Activated T-helper 1 cell treated with Interleukin-2 at 50 U/mL for 16 hours (primary cell): Measurements from ENCODE around the gene ROBO3.

Source experiments
- DNase-seq: peaks from one replicate; pipeline ENCODE4 v3.0.0-alpha.2; 2020; ENCODE audit warnings: low read depth

Gene ROBO3

GRCh38 chr11:124842305-124842704 is 22.9 kb upstream of the ROBO3 start:
- no peak for DNase-seq

DNA sequence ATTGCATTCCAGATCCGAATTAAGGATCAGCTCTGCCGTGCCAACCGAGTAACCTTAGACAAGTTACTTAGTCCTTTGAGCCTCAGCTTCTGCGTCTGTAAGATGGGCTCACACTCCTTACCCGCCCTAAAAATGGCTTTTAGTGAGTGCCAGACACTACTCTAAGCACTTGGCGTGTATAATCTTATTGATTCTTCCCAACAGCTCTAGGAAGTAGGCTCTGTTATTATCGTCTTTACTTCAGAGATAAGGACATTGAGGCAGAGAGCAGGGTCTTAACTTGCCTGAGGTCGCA is 21.7 kb upstream of the ROBO3 start:
- DNase-seq = no peak

DNA sequence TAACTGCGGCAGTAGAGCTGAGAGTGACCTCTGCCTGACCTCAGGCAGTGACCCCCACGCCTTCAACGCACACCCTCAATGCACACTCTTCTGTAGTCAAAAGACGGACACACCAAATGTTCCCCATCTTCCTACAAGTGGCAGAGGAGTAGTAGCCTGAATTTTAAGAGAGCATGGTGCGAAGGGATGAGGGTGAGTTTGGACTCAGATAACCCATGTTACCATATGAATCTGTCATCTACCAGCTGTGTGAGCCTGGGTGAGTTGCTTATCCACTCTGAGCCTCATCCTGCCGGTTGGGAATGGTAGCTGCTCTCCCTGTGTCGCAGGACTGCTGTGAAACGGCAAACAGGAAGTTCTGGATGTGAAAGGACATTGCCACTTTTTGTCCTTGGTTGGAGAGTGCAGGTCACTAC is 20.6 kb upstream of the ROBO3 start:
- no peak for DNase-seq

GRCh38 chr11:124846070-124846673 is 19.1 kb upstream of the ROBO3 start:
- DNase-seq = no peak

GRCh38 chr11:124859171-124859570 is 6.1 kb upstream of the ROBO3 start:
- no peak for DNase-seq

- DNase-seq = no peak
These were observed 3.6 kb upstream of the ROBO3 start for GRCh38 chr11:124861670-124862069.

DNA sequence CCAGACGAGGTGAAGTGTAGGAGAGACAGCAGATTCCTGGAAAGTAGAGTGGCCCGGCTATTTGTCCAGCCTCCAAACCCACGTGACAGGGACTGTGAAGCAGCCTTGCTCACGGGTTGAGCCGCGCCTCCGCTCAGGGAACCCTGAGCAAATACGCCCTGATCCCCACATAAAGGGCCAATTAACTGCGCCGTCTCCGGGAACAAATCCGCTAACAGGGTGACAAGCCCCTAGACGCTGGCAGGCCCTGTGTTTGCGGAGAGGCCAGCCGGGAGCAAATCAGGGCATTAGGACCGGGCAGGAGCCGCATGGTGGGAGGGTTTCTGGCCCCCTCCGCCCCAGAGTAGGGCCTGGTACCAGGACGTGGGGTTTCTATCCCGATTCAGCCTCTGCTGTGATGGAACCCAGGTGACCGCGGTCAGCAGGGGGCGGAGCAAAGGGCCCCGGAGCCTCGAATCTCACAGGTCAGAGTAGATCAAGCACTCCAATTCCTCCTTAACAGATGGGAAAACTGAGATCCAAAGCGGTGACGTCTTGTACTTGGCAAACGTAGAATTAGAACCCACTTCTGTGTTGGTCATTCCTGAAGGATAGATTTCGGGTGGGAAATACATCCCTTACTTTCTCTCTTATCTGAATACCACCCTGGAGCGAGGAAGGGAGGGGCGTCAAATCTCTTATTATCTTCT is 2.0 kb upstream of the ROBO3 start:
- DNase-seq = no peak

DNA sequence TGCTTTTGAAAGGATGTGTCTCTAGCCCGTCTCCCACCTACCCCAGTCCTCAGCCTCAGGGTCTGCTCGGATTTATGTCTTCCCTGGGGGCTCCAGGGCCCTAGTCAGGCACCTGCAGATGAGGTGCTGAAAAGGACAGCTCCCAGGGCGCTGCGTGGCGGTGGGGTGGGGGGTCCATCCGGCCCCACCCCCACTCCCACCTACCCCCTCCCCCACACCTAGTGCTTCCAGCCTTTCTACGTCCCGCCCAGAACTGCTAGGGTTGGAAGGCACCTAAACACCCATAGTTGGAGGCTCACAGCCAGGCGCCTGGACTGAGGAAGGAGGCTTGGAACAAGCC is 1.4 kb upstream of the ROBO3 start:
- no peak for DNase-seq

DNA sequence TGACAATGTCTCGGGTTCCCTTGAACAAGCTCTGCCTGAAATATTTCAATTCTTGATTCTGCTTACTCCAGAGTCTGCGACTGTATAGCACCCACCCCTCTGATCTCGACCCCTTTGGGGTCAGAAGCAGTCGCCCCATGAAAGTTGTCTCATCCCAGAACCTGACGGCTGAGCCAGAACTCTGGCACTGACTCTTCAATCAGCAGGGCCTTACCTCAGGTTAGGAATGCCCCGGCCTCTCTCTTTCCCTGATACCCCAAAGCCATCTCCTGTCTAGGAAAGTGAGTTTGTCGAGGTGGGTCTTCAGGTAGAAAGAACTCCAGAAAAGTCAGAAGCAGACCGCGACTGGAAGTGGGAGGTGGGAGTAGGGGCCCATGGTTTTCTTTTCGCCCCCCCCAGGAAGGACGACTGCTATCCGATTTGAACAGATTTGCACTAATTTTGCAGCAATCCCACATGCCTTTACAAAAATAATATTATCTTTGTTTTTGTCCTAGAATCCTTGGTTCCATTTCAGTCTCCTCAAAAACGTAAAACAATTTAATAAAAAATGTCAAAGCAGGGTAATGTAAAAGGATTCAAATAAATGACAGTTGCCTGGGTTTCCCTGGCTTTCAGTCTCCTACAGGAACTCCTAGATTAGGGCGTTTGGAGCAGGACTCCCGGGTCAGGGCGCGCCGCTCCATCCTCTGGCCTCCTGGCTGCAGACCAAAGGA is 898 bp upstream of the ROBO3 start:
- DNase-seq = no peak

DNA sequence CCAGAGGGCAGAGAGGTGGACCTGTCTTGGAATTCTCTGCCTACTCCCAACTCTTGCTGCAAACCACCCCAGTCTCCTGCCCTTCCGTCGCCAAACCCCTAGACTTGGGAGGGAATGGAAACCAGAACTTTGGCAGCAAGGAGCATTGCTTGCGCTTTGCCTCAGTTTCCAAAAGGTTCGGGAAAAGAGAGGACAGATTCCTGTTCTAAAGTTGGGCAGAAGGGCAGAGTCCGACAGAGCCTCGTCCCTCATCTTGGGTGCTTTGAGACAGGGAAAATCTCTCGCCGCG is 396 bp upstream of the ROBO3 start:
- no peak for DNase-seq

DNA sequence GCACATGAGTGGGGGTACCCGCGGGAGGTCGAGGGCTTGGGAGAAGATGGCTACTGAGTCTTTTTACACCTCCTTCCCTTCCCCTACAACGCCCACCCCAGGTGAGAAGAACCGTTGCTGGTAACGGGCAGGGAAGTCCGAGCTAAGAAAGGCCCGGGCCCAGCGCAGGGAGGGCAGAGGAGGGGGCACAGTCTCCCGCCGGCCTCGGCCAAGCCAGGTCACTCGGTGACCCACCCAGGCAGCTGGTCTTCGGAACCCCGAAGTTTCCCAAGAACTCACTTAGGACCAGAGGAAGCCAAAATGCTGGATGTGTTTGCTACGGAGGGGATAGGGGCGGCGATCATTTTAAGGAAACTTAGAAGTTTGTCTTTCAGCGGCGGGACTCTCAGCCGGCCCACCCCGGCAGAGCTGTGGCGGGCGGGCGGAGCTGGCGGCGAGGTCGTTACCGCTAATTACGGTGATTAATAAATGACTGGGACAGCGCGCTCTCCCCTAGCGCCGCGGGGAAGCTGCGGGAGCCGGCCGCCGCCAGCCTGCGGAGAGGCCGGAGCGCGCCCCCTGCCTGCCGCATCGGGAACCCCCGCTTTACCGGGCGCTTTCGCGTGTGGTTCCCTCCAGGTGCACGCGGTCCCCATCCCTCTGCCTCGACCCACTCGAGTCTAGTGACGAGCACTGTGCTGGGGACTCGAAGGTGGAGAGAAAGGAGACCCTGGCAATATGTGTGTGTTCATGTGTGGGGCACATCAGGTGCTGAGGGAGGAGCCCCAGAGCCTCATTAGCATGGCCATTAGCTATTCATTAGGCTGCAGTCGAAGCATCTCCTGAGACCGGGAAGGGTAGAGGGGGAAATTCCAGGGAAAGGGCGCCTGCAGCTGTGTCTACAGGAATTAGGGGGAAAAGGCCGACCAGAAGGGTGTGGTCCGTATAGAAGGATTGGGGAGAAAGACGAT is 945 bp downstream of the ROBO3 start:
- peak; percentile 22 for DNase-seq

- DNase-seq = no peak
These were observed 2.5 kb downstream of the ROBO3 start for GRCh38 chr11:124867700-124868099.

DNA sequence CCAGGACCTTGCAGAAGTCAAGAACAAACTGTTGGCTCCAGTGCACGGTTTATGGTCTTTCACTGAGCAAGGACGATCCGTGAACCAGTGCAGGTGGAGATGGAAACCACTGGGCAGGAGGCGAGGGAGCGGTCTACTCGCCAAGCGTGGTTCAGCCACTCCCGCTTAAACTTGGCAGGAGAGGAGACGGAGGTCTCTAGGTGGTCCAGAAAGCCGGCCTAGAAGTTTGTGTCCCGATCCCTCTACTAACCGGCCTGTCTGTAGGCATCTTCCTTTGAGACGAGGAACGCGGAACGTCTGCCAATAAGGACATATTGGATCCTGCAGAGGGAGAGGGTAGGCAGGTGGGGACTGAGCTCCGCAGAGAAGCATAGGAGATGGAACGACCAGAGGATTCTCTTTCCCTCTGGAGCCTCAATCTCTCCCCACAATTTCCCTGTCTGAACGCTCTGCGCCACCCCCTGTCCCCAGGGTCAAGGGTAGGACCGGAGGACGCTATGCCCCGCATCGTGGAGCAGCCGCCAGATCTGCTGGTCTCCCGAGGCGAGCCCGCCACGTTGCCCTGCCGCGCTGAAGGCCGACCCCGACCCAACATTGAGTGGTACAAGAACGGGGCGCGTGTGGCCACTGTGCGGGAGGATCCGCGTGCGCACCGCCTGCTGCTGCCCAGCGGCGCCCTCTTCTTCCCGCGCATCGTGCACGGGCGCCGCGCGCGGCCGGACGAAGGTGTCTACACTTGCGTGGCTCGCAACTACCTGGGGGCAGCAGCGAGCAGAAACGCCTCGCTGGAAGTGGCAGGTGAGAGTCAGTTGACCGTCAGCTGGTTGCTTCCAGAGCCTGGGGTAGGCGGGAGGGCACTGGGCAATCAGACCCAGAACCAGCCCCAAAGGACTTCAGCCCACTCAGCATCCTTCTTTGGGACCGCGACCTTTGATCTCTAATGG is 3.4 kb downstream of the ROBO3 start:
- DNase-seq = no peak

DNA sequence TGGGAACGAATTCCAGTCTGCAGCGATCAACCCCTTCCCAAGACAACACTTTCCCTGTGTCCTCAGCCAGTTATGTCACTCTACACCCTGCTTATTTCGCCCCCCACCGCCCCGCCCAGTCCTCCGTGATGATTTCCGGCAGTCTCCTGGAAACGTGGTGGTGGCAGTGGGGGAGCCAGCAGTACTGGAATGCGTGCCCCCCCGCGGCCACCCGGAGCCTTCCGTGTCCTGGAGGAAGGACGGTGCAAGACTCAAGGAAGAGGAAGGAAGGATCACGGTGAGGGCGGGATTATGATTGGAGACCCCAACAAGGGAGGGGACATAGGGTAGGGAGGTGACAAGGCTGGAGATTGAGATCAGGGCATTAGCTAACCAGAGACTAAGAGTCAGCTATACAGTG is 4.1 kb downstream of the ROBO3 start:
- DNase-seq = no peak

DNA sequence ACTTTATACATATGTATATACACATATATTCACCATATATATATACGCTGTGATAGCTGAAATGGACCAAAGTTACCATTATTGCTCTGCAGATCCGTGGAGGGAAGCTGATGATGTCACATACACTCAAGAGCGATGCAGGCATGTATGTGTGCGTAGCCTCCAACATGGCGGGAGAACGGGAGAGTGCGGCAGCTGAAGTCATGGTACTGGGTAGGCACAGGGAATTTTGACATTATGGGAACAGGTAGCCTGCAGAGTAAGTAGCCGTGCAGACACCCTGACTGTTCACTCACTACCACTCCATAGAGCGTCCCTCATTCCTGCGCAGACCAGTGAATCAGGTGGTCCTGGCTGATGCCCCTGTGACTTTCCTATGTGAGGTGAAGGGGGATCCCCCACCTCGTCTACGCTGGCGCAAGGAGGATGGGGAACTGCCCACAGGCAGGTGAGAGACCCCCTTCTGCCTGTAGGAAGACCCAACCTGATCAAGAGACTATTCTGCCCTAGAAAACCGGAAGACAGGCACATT is 4.7 kb downstream of the ROBO3 start:
- DNase-seq = no peak

DNA sequence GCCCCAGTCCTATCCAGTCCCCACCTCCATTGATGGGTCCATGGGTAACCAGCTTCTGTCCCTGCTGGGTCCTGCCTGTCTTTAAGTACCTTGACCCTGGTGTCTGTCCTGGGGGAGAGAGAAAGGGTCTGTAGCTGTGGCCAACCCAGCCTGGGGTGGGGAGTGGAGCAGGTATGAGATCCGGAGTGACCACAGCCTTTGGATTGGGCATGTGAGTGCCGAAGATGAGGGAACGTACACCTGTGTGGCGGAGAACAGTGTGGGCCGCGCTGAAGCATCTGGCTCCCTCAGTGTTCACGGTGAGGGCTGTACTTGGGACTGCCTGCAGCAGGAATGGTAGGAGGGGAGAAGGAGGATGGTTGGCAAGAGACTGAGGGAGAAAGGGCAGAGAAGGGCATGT is 5.2 kb downstream of the ROBO3 start:
- DNase-seq = no peak

- DNase-seq = no peak
These were observed 7.0 kb downstream of the ROBO3 start for GRCh38 chr11:124872280-124872679.

DNA sequence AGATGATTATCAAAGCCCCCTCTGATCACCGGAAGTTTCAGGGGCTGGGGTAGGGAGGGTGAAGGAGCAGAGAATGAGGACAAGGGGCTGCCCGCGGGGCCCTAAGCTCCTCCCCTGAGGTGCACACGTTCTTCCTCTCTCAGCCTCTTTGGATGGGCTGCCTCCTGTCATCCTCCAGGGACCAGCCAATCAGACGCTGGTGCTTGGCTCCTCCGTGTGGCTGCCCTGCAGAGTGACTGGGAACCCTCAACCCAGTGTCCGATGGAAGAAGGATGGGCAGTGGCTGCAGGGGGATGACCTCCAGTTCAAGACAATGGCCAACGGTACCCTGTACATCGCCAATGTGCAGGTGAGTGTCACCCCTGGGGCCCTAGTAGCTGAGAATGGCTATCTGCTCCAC is 7.5 kb downstream of the ROBO3 start:
- DNase-seq = no peak

DNA sequence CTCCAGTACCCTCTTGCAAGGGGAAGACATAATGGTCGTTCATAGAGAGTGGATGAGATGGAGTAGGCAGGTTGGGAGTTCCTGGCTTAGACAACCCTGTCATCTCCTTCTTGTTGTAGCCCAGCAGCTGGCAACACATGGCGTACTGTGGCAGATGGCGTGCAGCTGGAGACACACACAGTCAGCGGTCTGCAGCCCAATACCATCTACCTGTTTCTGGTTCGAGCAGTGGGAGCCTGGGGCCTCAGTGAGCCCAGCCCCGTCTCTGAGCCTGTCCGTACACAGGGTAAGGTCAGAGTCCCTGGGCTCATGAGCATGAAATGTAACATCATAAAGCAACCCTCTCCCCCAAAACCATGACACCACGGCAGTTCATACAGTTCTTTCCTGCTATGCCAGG is 8.7 kb downstream of the ROBO3 start:
- DNase-seq = no peak

DNA sequence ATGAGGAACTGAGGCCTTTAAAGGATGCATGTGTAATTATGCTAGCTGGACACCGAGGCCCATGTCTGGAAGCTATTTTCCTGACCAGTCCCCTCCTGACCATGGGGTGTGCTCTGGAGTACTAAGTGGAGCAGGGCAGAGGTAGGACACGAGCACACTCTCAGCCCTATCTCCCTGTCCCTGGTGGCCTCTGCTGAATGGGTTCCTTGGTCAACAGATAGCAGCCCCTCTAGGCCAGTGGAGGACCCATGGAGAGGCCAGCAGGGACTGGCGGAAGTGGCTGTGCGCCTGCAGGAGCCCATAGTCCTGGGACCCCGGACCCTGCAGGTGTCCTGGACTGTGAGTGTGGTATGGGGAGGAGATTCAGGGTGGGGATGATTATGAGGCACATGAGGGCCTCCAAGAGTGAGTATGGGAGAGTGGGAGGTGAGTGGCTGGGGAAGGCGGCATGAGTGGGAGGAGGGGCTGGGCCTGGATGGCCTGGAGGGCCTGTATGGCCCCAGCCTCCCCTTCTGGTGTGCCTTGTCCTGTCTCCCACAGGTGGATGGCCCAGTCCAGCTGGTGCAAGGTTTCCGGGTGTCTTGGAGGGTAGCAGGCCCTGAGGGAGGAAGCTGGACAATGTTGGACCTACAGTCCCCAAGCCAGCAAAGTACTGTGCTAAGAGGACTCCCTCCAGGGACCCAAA is 9.5 kb downstream of the ROBO3 start:
- no peak for DNase-seq

DNA sequence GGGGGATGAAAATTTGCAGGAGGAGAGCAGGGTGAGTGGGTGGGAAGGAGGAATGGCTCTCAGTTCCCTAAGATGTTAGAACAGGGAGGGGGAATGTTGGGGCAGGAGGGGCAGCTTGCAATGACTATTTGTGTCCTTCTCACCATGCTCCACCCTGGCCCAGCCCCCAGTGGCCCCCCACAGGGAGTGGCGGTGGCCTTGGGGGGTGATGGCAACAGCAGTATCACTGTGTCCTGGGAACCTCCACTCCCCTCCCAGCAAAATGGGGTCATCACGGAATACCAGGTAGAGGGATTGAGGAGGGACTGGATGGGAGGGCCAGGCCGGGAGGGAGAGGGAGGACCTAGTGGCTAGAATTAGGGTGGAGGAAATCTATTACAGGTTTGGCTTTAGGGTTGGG is 10.2 kb downstream of the ROBO3 start:
- no peak for DNase-seq
